Osteoblast (primary cell): ENCODE measurements around the gene FNDC3B. TPM values are rescaled to one million over a fixed set of nuclear protein-coding genes. Genes with fewer than 3 reads are reported as not detected.

Experiments used
- DNase-seq: peaks from one replicate; pipeline ENCODE4 v3.0.0; 2011; ENCODE audit warnings: low spot score, mixed read lengths; ENCODE audit not compliant: insufficient read length; ENCODE audit errors: missing footprints
- H2AFZ ChIP-seq: 2 replicates; pipeline ENCODE4 v1.6.0; 2011; ENCODE audit warnings: mild to moderate bottlenecking, low read length
- H3K27ac ChIP-seq: 2 replicates; pipeline ENCODE4 v1.5.1; 2011; ENCODE audit warnings: mild to moderate bottlenecking, low read depth, low read length, moderate library complexity
- H3K27me3 ChIP-seq: 2 replicates; pipeline ENCODE4 v1.6.0; 2012; ENCODE audit warnings: mild to moderate bottlenecking, control low read depth, inconsistent platforms, low read length, moderate library complexity; ENCODE audit not compliant: insufficient read depth
- H3K36me3 ChIP-seq: 2 replicates; pipeline ENCODE4 v1.5.1; 2011; ENCODE audit warnings: mild to moderate bottlenecking, low read length, control low read depth, moderate library complexity; ENCODE audit not compliant: insufficient read depth
- H3K4me1 ChIP-seq: 2 replicates; pipeline ENCODE4 v1.5.1; 2011; ENCODE audit warnings: mild to moderate bottlenecking, low read length, control low read depth, moderate library complexity; ENCODE audit not compliant: insufficient read depth
- H3K4me2 ChIP-seq: 2 replicates; pipeline ENCODE4 v1.6.0; 2011; ENCODE audit warnings: mild to moderate bottlenecking, low read length; ENCODE audit not compliant: insufficient read depth
- H3K4me3 ChIP-seq: fragments of 200-600 bp; sonication (generic); 3 replicates; pipeline ENCODE4 v1.5.1; 2012; ENCODE audit warnings: mild to moderate bottlenecking, low read length, inconsistent platforms; ENCODE audit not compliant: insufficient read depth
- H3K79me2 ChIP-seq: 2 replicates; pipeline ENCODE4 v1.6.0; 2012; ENCODE audit warnings: mild to moderate bottlenecking, low read length, control low read depth, inconsistent platforms; ENCODE audit not compliant: insufficient read depth
- H3K9me3 ChIP-seq: 2 replicates; pipeline ENCODE4 v1.5.1; 2011; ENCODE audit warnings: low read depth, low read length, control low read depth
- H4K20me1 ChIP-seq: 2 replicates; pipeline ENCODE4 v1.6.0; 2012; ENCODE audit warnings: mild to moderate bottlenecking, low read length, control low read depth; ENCODE audit not compliant: insufficient read depth
- CTCF ChIP-seq: IDR thresholded peaks from 2 replicates; pipeline ENCODE4 v1.5.1; 2011; ENCODE audit warnings: mild to moderate bottlenecking, low read depth, low read length, moderate library complexity; ENCODE audit errors: extremely low read depth
- total RNA-seq: library from RNA; depleted of rRNA; stranded (reverse); fragments of >200 nt; gene quantifications from 2 replicates; pipeline ENCODE4 v1.2.3, GENCODE V29; 2012

Gene FNDC3B
- total RNA-seq, 1 donor: 179 TPM

- H2AFZ ChIP-seq: no peak overlapping the region
- peak overlapping the region; percentile 24 for H3K4me3 ChIP-seq
- H3K27ac ChIP-seq: peak overlapping the region; percentile 87
- H3K79me2 ChIP-seq: peaks cover 19% of the 10 kb centered on the region
- no peak for DNase-seq
- H3K36me3 ChIP-seq: peaks cover 7% of the 10 kb centered on the region
- H3K27me3 ChIP-seq: no peaks in the 10 kb centered on the region
- H4K20me1 ChIP-seq: peaks cover 23% of the 10 kb centered on the region
- H3K4me2 ChIP-seq: peak overlapping the region; percentile 67
- no peaks in the 10 kb centered on the region for H3K9me3 ChIP-seq
- no peak for TF ChIP-seq CTCF
- H3K4me1 ChIP-seq: peaks cover 25% of the 10 kb centered on the region
Measured at GRCh38 chr3:172391592-172392302, 352.4 kb downstream of the FNDC3B start.

- Histone ChIP-seq H4K20me1 (peaks cover 26% of the 10 kb centered on the region), H3K4me1 (peaks cover 24% of the 10 kb centered on the region), H2AFZ (no peak overlapping the region), H3K27ac (no peak overlapping the region), H3K4me2 (no peak overlapping the region), H3K9me3 (no peaks in the 10 kb centered on the region), H3K79me2 (peaks cover 6% of the 10 kb centered on the region), H3K36me3 (peaks cover 26% of the 10 kb centered on the region), H3K27me3 (no peaks in the 10 kb centered on the region), H3K4me3 (no peak overlapping the region)
- no peak for DNase-seq
- no peak for TF ChIP-seq CTCF
Measured at GRCh38 chr3:172394692-172395091, 355.3 kb downstream of the FNDC3B start.

GRCh38 chr3:172396400-172396799, 357.0 kb downstream of the FNDC3B start:
- Histone ChIP-seq H3K27ac (no peak overlapping the region), H3K9me3 (no peaks in the 10 kb centered on the region), H3K36me3 (peaks cover 33% of the 10 kb centered on the region), H3K27me3 (no peaks in the 10 kb centered on the region), H2AFZ (no peak overlapping the region), H3K79me2 (peaks cover 4% of the 10 kb centered on the region), H3K4me2 (no peak overlapping the region), H3K4me1 (peaks cover 13% of the 10 kb centered on the region), H3K4me3 (no peak overlapping the region), H4K20me1 (peaks cover 20% of the 10 kb centered on the region)
- no peak for DNase-seq
- TF ChIP-seq CTCF: no peak

- TF ChIP-seq CTCF: no peak
- H3K4me3 ChIP-seq: no peak overlapping the region
- no peaks in the 10 kb centered on the region for H3K27me3 ChIP-seq
- H3K4me1 ChIP-seq: no peaks in the 10 kb centered on the region
- peaks cover 4% of the 10 kb centered on the region for H3K79me2 ChIP-seq
- DNase-seq: no peak
- H3K27ac ChIP-seq: no peak overlapping the region
- H3K36me3 ChIP-seq: peaks cover 40% of the 10 kb centered on the region
- H3K9me3 ChIP-seq: no peaks in the 10 kb centered on the region
- H3K4me2 ChIP-seq: no peak overlapping the region
- no peak overlapping the region for H2AFZ ChIP-seq
- peaks cover 13% of the 10 kb centered on the region for H4K20me1 ChIP-seq
Measured at GRCh38 chr3:172397716-172398405, 358.5 kb downstream of the FNDC3B start.
